GM12801 (cell line): ENCODE measurements around the gene AQP9.

Source experiments
- CTCF ChIP-seq: IDR thresholded peaks from one replicate; pipeline ENCODE4 v1.5.1; 2011; ENCODE audit warnings: control low read depth; ENCODE audit not compliant: insufficient read length; ENCODE audit errors: extremely low read depth

Gene AQP9

GRCh38 chr15:58141894-58142293 lies 3.7 kb downstream of the AQP9 start:
- TF ChIP-seq CTCF: no peak

- no peak for TF ChIP-seq CTCF
Measured at GRCh38 chr15:58142827-58143461, 4.8 kb downstream of the AQP9 start.

DNA sequence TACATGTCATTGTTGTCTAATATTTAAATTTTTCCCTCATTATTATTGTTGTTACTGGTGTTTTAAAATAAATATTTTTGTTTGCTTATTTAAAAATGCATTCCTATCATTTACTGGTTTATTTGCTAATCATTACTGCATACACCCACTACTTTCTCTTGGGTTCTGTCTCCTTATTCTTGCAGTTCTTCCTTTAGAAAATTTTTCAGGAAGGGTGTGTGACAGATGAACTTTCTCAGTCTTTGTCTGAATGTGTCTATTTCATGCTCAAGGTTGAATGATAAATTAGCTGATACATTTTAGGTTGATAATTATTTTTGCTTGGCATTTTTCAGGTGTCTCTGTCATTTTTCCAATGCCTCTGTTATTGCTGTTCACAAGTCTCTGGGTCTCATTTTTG lies 7.4 kb downstream of the AQP9 start:
- TF ChIP-seq CTCF: no peak

GRCh38 chr15:58146211-58146610 lies 8.0 kb downstream of the AQP9 start:
- no peak for TF ChIP-seq CTCF

DNA sequence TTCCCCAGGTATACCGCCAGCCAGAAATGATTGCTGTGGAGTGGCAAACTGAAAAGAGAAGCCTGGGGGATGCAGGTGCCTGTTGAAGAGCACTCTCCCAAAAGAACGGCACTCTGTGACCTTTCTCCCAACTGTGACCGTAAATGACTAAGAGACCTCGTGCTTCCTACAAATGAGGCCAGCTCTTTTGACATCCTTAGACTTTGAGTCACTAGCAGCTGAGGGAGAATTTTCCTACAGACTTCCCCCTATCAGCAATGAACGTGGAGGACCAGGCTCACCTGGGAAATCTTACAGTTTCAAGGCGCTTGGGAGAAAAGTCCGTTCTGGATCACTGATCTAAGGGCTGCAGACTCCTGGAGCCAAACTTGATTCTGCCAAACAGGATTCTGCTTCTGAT lies 8.6 kb downstream of the AQP9 start:
- no peak for TF ChIP-seq CTCF

GRCh38 chr15:58147171-58147611 lies 9.0 kb downstream of the AQP9 start:
- TF ChIP-seq CTCF: no peak

DNA sequence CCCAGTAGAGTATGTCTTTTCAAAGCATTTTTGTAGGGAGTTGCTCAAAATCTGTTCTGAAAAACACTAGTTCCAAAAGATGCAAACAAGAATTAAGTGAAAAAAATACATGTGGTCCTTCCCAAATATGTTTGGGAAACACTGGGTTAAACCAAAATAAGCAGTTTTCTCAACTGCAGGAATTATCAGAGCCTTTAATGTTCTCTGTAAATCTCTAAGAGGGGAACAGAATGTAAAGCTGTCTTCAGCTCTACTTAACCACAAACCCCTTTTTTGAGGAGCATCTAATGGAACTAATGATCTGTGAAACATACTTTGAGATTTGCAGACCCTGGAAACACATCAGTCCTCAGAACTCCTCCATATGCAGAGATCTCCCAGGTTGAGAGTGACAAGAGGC lies 9.9 kb downstream of the AQP9 start:
- no peak for TF ChIP-seq CTCF
